Measurements from ENCODE around the gene RASA2. TPM values are rescaled to one million over a fixed set of nuclear protein-coding genes. Genes with fewer than 3 reads are reported as not detected.

The RASA2 gene
- total and polyA plus RNA-seq, 9 of the 15 experiments (the other 6 are each of a cell fraction or from before 2014, with no cell fraction given): 2.0 to 12.8 (median 9.5) TPM

GRCh38 chr3:141557961-141558706 is 71.3 kb downstream of the RASA2 start (continued):
- no peak for TF ChIP-seq GABPB1 (CRISPR knock-in tag; IDR thresholded peaks at IDR 0.05)
- no peak for TF ChIP-seq CBX2 (IDR thresholded peaks at IDR 0.05; ENCODE audit: insufficient read depth, low read length, poor library complexity, severe bottlenecking)
- TF ChIP-seq TAF9B (IDR thresholded peaks at IDR 0.05; ENCODE audit: partially characterized antibody): no peak
- TF ChIP-seq HDAC3 (IDR thresholded peaks at IDR 0.05; ENCODE audit: borderline replicate concordance, partially characterized antibody): peak; percentile 41
- TF ChIP-seq ZNF12 (CRISPR knock-in tag; IDR thresholded peaks at IDR 0.05): no peak
- TF ChIP-seq ZNF41 (CRISPR knock-in tag; conservative IDR thresholded peaks at IDR 0.05): no peak
- no peak for TF ChIP-seq CREBBP (IDR thresholded peaks at IDR 0.05; ENCODE audit: low read depth, low read length)
- 0 out of 2 replicates have a peak, but pooled peaks have one; percentile 7 for TF ChIP-seq NCOR1 (IDR thresholded peaks at IDR 0.05)
- TF ChIP-seq MIER1 (IDR thresholded peaks at IDR 0.05; ENCODE audit: low read depth): no peak
- 0 out of 4 replicates have a peak, but pooled peaks of 1 of the 2 experiments have one; percentile 18 for TF ChIP-seq ARNT (IDR thresholded peaks at IDR 0.05)
- no peak for TF ChIP-seq EZH2 (IDR thresholded peaks at IDR 0.05; ENCODE audit: borderline replicate concordance, low read depth, low read length)
- TF ChIP-seq DDX20 (tag; IDR thresholded peaks at IDR 0.05; ENCODE audit: low read depth): no peak
- TF ChIP-seq ZNF436 (CRISPR knock-in tag; IDR thresholded peaks at IDR 0.05): no peak
- TF ChIP-seq SREBF2 (CRISPR knock-in tag; IDR thresholded peaks at IDR 0.05): no peak
- TF ChIP-seq ZNF232 (CRISPR knock-in tag; IDR thresholded peaks at IDR 0.05): no peak
- no peak for TF ChIP-seq TAF15 (IDR thresholded peaks at IDR 0.05; ENCODE audit: low read depth, low read length)
- TF ChIP-seq GATA2 (CRISPR knock-in tag; IDR thresholded peaks at IDR 0.05): peak; percentile 91
- TF ChIP-seq SLC30A9 (CRISPR knock-in tag; IDR thresholded peaks at IDR 0.05): no peak
- no peak for TF ChIP-seq TARDBP (IDR thresholded peaks at IDR 0.05)
- TF ChIP-seq ELF1 (tag; IDR thresholded peaks at IDR 0.05): peak; percentile 68
- no peak for TF ChIP-seq TRIM24 (IDR thresholded peaks at IDR 0.05)
- TF ChIP-seq MTA1 (IDR thresholded peaks at IDR 0.05; ENCODE audit: borderline replicate concordance): peak; percentile 55; the same call in 1 of the 2 replicates
- TF ChIP-seq ZSCAN32 (CRISPR knock-in tag; IDR thresholded peaks at IDR 0.05): no peak
- no peak for TF ChIP-seq ZNF384 (IDR thresholded peaks at IDR 0.05; ENCODE audit: low read depth, low read length)
- TF ChIP-seq ATF6 (CRISPR knock-in tag; IDR thresholded peaks at IDR 0.05): no peak
- peak; percentile 25; the same call in 1 of the 2 replicates for TF ChIP-seq NBN (IDR thresholded peaks at IDR 0.05; ENCODE audit: low read depth)
- no peak for TF ChIP-seq RFX7 (CRISPR knock-in tag; IDR thresholded peaks at IDR 0.05)
- TF ChIP-seq, protein P1, sequence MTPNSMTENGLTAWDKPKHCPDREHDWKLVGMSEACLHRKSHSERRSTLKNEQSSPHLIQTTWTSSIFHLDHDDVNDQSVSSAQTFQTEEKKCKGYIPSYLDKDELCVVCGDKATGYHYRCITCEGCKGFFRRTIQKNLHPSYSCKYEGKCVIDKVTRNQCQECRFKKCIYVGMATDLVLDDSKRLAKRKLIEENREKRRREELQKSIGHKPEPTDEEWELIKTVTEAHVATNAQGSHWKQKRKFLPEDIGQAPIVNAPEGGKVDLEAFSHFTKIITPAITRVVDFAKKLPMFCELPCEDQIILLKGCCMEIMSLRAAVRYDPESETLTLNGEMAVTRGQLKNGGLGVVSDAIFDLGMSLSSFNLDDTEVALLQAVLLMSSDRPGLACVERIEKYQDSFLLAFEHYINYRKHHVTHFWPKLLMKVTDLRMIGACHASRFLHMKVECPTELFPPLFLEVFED (CRISPR knock-in tag; conservative IDR thresholded peaks at IDR 0.05): no peak

Data from K562 (cell line).